Left lobe of liver (tissue), 2 donors: ENCODE measurements around the gene ROR1. TPM values are rescaled to one million over a fixed set of nuclear protein-coding genes. Genes with fewer than 3 reads are reported as not detected.

ENCODE experiments used
- ATAC-seq: fragments of 200-7000 bp; cut with Tn5 transposase; one replicate; pipeline ENCODE4 v1.9.1; 2020; ENCODE audit warnings: mild to moderate bottlenecking, moderate library complexity
- DNase-seq: peaks from one replicate; pipeline ENCODE4 v3.0.0-alpha.2; 2020; ENCODE audit warnings: low spot score
- total RNA-seq: library from RNA; stranded (reverse); gene quantifications from one replicate; pipeline ENCODE4 v1.2.1, GENCODE V29; 2021
- donor health status: DM: no; HTN: no; CAD: no; lungs with moderate emphysema.
- donor health status: DM: no; HTN: yes; CAD: no.

Gene ROR1
- total RNA-seq, result 0.28 TPM

DNA sequence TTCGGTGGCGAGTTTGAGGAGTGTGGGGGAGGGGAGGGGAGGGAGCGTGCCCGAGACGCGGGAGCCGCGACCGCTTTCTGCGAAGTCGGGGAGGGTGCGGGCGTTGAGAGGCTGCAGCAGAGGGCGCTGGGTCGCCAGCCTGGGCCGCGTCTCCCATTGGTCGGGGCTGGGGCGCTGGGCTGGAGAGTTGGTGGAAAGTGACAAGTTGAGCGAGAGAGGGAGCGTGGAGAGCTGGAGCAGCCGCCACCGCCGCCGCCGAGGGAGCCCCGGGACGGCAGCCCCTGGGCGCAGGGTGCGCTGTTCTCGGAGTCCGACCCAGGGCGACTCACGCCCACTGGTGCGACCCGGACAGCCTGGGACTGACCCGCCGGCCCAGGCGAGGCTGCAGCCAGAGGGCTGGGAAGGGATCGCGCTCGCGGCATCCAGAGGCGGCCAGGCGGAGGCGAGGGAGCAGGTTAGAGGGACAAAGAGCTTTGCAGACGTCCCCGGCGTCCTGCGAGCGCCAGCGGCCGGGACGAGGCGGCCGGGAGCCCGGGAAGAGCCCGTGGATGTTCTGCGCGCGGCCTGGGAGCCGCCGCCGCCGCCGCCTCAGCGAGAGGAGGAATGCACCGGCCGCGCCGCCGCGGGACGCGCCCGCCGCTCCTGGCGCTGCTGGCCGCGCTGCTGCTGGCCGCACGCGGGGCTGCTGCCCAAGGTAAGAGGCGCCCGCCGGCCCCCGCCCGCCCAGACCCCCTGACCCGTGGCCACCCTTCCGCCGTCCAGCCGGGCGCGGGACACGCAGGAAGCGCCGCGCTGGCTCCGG is at the start of gene ROR1:
Gene ROR1 (plus strand): TSS at position 203 of the 802 bp plus-strand sequence.
- peak; percentile 74 for DNase-seq
- ATAC-seq, result peak; percentile 96

DNA sequence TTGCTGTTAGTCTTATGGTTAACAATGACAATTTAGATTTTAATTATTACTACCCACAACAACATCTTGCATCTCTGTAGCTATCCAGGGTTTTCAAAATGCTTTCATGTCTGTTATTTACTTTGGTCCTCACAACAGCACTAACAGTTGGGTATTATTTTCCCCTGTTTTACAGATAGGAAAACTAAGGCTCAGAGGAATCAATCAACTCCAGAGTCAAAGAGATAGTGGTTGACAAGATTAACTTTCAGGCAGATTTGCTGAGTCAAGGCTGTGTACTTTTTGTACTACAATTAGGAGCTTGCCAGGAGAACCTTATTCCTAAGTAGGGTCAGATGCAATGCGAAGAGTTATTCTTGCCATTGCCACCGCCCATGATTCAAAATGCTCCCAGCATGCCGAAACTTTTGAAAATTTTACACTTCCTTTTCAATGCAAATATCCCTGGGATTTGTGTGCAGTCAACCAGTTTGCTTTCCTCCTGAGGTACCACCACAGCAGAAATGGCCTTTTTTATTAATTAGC is 49.4 kb upstream of the ROR1 start:
- ATAC-seq (no peak), DNase-seq (no peak)

DNA sequence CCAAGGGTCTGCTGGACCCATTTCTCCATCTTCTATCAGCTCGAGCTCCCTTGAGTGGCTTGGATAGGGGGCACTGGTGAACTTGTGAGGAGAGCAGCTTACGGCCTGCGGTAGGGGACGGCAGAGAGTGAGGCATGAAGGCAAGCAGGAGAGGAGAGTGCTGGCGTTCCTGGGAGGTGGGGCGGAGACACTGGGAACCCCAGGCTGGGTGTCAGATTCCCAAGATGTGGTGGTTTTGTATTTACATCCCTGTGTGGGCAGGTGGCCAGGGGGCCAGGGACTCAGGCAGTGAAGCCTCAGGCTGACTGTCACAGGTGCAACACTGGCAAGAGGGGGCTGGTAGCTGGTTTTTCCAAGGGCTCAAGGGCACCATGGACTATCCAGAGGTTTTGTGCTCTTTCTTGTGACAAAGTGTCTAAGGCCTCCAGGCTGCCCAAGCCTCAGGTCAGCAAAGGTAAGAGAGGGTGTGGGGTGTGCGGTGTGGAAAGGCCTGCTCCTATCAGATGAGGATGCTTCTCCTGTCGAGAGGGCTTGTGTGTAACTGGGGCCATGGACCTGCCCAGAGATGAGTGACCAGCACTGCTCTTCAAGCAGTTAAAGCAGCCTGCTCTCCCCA is 45.1 kb upstream of the ROR1 start:
- ATAC-seq (no peak), DNase-seq (no peak)

DNA sequence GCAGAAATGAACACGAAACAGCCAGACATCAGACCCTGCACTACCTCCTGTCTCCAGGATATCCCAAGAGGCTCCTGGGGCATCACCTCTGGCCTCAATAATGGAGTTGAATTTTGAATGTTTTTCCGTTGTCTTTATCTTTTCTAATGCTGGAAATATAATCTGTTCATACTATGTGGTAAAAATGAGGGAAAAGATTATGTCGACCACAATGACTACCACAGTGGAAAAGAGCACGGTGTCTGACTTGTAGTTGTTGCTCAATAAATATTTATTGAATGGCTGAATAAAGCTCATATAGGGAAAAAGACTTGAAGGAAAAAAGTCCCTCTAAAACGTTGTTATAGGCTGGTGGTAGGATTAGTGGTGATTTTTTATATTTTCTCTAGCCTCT is 44.6 kb upstream of the ROR1 start:
- ATAC-seq (no peak), DNase-seq (no peak)

DNA sequence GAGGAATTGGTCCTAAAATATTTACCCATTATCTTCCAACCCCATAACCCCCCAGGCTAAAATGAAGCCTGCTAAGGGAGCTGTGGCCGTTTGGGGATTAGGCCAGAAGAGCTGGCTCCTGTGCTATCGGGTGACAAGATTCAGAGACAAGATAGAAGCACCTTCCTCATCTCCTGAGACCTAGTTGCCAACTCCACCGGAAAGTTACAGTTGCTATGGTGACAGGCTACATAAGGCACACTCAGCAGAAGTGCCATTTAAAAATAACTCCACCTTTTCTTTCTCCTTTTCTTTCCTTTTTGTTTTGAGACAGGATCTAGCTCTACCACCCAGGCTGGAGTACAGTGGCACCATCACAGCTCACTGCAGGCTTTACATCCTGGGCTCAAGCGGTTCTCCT is 43.6 kb upstream of the ROR1 start:
- ATAC-seq (no peak), DNase-seq (no peak)

DNA sequence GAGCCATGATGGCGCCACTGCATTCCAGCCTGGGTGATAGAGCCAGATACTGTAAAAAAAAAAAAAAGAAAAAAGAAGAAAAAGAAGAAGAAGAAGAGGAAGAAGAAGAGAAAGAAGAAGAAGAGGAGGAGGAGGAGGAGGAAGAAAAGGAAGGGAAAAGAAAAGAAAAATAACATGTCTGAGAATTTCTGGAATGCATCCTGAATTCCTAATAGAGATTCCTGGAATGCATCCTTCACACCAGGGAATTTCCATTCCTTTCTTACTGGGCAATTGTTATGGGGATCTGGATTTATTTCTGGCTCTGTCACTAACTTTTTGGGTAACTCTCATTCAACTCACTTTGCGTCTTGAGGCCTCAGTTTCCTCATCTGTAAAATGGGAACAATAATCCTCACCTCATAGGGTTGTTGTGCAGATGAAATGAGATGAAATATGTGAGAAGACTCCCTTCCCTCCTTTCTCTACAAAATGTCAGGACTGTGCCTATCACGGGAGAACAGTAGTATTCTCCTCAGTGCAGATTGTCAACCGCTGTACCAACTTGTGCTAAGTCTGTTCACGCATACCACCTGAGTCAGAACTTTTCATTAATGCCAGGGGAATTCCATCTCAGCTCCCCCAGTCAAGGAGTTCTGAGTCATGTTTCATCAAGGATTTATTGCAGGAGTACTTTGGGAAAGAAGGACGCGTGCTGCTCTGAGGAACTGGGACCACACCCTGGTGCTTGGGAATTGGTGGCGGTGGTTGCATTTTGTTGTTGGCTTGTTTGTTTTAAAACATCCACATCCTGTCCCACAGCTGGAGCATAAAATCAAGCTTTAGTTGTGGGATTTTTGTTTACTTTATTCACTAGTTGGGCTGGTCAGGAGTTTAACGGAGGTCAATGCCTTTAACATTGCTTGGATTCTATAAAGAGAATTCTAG is 42.4 kb upstream of the ROR1 start:
- DNase-seq (no peak), ATAC-seq (no peak)

DNA sequence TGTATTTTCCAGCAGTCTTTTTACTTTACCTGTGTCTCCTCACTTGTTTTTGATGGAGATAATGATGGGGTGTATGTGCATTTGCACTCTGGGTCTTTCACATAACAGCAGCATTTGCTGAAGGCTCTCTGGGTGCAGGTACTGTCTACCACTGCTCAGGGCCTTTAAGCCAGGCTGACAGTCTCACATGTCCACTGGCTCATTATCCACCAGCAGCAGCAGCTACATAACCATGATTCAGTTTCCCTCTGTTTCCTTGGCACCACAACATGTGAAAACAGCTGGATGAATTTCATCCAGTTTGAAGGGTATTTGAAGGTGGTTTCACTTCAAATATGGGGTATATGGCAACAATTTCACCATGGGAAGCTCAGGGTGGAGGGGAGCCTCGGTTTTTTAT is 41.2 kb upstream of the ROR1 start:
- no peak for DNase-seq
- ATAC-seq, result no peak

DNA sequence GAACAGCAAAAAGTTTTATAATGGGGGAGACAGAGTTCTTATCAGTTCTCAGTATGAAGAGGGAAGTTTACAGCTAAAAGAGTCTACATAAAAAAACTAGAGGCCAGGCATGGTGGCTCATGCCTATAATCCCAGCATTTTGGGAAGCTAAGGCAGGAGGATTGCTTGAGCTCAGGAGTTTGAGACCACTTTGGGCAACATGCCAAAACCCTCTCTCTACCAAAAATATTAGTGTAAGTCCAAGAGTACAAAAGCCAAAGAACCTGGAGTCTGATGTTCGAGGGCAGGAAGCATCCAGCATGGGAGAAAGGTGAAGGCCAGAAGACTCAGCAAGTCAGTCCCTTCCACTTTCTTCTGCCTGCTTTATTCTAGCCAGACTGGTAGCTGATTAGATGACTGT is 35.0 kb upstream of the ROR1 start:
- DNase-seq (no peak), ATAC-seq (no peak)

DNA sequence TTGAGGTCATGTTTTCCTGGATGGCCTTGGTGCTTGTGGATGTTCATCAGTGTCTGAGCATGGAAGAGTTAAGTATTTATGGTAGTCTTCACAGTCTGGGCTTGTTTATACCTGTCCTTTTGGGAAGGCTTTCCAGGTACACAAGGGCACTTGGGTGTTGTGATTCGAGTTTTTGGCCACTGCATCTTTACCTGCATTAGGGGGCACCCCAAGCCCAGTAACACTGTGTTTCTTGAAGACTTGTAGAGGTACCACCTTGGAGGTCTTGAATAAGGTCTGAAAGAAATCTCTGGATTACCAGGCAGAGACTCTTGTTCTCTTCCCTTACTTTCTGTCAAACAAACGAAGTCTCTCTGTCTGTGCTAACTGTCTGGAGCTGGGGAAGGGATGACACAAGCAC is 34.4 kb upstream of the ROR1 start:
- no peak for ATAC-seq
- DNase-seq, result no peak

DNA sequence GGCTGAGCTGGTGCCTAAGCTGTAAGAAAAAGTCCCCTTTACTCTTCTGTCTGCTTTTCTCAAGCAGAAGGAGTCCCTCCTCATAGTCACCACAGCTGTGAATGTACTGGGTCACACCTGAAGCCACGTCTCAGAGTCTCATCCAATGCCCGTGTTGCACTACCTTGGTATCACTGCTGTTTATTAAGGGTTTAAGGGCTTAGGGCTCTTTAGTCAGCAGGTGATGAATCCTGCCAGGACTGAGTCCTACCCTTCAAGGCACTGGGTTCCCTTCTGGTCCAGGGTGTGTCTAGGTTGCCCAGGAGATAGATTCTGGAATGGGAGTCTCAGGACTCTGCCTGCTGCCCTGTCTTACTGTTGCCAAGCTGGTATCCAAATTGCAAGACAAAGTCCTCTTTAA is 33.4 kb upstream of the ROR1 start:
- no peak for DNase-seq
- ATAC-seq, result no peak

DNA sequence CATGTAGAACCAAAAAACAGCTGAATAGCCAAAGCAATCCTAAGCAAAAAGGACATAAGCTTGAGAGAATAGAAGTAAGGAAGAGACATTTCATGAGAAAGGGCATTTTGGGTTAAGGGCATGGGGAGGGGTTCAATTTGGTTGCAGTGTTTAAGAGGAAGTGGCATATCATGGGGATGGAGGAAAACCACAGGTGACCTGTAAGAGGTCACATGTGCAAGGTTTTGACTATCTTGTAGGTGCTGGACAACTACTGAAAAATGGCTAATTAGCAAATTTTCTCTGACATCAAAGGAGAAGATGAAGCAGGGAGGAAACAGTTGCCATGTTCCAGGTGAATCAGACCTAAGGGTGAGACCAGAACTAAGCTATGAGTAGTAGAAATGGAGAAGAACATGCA is 31.3 kb upstream of the ROR1 start:
- DNase-seq, result no peak
- ATAC-seq, result no peak

DNA sequence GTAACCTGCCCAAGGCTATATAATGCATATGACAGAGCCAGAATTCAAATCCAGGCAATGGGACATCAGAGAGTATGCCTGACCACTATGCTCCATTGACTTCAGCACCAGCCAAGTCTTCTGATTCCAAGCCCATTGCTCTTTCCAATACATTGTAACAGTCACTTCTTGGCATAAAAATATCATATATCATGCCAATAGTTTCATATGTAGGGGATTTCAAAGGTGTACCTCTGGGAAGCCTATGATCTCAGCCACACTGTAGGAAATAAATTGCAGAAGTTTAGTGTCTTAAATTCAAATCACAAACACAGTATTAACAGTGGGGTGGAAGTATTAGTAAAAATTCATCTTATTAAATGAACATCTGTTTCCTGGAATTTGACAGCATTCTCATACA is 30.0 kb upstream of the ROR1 start:
- ATAC-seq (no peak), DNase-seq (no peak)

DNA sequence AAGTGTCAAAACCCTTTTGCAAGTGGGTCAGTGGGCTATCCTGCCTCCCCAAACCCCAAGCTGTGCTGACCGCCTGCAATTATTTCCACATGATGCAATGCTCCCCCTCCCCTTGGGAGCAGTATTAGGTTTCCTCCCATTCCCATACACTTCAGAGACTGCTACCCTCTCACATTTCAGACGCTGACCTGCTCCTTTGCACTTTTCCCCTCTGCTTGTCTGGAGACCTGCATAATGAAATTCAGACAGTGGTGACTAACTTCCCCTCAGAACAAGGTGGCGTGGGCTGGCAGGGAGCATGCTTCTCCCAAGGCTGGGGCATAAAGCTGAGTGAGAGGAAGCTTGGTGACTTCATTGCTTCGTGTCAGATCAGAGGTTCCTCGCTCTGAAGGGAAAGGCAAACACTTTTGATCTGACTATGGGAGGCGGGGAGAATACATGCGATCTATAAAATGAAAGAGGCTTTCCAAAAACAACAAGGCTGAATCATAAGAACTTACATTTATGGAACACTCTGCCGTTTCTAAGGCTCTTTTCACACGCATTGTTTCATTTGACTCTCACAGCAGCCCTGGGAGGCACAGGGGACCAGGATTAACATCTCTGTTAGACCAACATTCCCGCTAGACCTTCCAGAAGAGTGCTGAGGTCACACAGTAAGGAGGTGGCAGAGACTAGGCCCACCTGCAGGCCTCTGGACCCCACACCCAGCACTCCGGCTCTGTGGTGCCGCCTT is 27.5 kb upstream of the ROR1 start:
- ATAC-seq (no peak), DNase-seq (no peak)

DNA sequence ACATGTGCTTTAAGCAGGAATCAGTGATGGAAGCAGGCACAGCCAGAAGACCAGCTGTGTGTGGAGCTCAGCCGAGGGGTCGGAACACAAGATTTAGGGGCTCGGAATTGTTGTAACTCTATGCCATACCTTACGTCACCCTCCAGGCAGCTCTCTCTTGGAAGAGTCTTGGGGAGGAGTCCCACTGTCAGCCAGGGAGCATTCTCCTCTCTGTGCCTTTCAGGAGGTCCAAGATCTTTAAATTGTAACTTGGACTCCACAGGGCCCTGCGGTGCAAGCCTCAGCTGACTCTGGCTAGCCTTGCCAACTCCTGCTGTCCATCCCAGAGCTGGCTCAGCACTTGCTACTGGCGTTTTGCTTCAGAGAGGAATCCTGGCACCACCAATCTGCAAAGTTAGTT is 26.4 kb upstream of the ROR1 start:
- no peak for DNase-seq
- no peak for ATAC-seq

DNA sequence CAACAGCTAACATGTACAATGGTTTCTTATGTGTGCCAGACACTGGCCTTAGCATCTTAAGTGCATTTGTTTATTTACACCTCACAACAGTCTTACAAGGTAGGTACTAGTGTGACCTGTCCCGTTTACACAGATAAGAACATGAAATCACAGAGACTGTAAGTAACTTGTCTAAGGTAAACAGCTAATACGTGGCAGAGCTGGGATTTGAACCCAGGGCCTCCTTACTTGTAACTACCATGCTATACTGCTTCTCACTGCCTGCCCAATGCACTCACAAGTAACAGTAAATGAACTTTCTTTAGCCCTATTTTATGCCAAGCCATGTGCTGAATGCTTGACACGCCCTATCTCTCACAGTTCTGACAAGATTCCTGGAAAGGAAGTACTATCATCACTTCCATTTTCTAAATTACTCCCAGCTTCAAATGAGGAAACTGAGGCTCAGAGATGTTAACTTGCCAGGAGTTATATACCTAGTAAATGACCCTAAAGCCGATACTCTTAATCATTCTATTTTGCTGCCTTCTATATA is 25.7 kb upstream of the ROR1 start:
- ATAC-seq (no peak), DNase-seq (no peak)

DNA sequence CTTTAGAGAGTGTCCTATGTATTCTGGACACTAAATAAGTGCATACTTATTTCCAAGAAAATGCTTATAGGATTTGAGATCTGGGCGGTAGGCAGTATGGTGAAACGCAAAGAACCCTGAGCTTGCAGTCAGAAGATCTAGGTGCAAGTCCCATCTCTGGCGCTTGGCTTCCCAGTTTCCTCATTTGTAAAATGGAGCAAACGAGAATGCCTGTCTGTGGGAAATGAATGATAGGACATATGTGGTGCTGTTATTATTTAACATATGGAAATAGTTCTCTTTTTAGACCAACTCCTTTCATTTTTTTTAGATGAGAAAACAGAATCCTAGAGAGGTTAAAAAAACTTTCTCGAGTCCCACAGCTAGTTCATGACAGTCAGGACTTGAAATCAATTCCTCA is 25.2 kb upstream of the ROR1 start:
- no peak for DNase-seq
- no peak for ATAC-seq

DNA sequence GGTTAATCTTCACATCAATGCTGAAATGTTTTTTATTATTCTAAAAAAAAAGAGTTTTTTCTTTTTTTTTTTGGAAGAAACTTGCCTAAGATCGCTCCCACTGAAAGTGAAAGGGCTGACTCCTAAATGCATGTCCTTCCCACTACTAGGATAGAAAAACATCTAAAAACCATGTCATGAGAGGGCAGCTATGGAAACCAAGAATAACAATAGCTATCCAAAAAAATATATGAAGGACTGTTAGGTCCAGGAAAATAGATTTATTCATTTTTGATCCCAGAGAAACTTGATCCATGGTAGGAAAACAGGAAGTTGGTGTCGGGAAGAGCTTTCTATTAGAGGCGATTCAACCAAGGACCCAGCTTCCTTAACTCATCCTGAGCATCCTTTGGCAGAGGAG is 23.1 kb upstream of the ROR1 start:
- no peak for DNase-seq
- ATAC-seq, result no peak

DNA sequence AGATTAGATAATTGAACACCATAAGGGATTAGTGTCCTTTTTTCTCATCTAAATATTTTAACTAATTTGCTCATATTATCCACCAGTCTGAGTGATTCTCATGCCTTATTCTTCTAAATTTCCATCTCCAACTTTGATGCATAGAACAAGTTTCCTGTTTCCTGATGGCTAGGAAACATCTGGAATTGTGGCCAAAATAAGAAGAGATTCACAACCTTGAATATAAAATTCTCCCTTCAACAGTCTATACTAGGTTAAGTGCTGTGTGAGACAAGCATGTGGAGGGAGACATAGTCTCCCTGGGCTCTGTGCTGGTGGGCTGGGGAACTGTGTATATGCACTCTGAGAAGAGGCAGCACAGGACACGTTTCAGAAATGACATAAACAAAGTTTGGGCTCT is 21.6 kb upstream of the ROR1 start:
- DNase-seq (no peak), ATAC-seq (no peak)

DNA sequence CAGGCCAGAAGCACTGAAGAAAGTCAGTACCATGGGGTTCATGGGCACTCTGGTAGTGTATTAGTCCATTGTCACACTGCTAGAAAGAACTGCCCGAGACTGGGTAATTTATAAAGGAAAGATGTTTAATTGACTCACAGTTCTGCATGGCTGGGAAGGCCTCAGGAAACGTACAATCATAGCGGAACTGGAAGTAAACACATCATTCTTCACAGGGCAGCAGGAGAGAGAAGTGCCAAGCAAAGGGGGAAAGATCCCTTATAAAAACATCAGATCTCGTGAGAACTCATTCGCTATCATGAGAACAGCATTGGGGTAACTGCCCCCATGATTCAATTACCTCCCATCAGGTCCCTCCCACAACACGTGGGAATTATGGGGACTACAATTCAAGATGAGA is 20.2 kb upstream of the ROR1 start:
- DNase-seq, result no peak

DNA sequence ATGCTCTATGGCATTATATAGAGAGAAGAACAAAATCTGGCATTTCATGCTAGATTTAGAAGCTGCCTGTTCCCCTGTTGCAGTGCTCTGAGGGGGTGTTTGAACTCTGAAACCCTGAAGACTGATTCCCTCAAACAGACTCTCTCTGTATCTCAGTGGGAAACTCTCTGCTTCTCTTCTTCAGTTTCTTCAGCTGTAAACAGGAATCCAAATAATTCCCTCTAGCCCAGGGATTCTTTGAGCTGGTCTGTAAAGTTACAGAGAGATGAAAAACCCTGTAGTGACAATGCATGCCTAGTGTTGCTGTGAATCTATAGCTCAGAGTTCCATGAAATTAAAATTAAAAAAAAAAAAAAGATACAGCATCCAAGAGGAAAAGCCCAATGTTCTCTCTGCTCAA is 17.0 kb upstream of the ROR1 start:
- ATAC-seq (no peak), DNase-seq (no peak)

More for the DNA sequence above, 20.2 kb upstream of the ROR1 start:
- ATAC-seq, result no peak

DNA sequence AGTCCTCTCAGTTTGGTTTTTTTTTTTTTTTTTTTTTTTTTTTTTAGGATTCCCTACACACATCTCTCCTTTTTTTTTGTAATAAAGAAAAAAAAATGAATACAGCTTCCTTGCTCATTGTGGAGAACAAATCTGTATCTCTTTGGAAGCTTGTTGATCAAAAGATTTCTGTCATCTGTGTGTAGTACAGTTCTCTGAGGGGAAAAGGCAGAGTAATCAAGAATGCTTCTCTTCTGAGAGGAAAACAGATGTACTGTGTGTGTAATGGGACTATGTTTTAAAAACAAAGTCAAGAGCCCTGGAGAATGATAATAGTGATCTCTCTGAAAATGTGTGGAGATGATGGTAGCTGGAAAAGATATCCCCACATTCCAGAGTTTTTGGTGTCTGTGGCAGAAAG is 16.5 kb upstream of the ROR1 start:
- ATAC-seq, result no peak
- DNase-seq, result no peak
